ENCODE results near the gene CERS6. TPM values are rescaled to one million over a fixed set of nuclear protein-coding genes. Genes with fewer than 3 reads are reported as not detected.
"Not testable (repeated sequence)": the region's sequence is repeated elsewhere in the genome, so short reads cannot be mapped to it uniquely, and the experiment has no call there.

The CERS6 gene
- total RNA-seq, 4 donors from 2014 or later: 53.7 to 78.3 (median 63.8) TPM

DNA sequence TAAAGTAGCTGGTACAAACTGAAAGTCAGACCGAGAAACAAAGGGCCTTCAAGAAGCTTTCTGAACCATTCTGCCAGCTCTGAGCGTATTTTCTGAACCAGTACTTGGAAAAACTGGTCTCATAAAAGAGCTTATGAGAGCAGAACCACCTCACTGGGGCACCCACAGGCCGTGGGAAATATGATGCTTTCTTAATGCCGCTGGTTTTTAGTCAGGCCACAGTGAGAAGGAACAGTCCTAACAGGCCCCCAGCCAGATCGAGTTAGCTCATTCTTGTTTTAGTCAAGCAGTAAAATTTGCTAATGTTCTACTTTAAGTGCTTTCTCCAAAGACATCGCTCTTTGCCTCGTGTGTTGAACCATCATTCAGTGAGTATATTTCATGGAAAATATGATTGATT lies 333.7 kb downstream of the CERS6 start:
- intact Hi-C loops (cut with DNase I; ENCODE audit: low total_unique reads): no loop called here
- H3K4me3 ChIP-seq (ENCODE audit: low read depth, poor library complexity, severe bottlenecking): no peak overlapping the region
- no peak for TF ChIP-seq CTCF (IDR thresholded peaks at IDR 0.05)
- no peak for TF ChIP-seq POLR2A (IDR thresholded peaks at IDR 0.05)
- WGBS, 2 donors: 60 to 66% methylated on average over 7 of the region's 7 CpGs
- no peak for DNase-seq (ENCODE audit: low spot score in 2 of 2)

- H3K4me3 ChIP-seq (ENCODE audit: low read depth, poor library complexity, severe bottlenecking): no peak overlapping the region
- no peak for DNase-seq (ENCODE audit: low spot score in 2 of 2)
- WGBS, 2 donors: 81 to 85% methylated on average over 5 of the region's 5 CpGs
- intact Hi-C loops (cut with DNase I; ENCODE audit: low total_unique reads): no loop called here
- TF ChIP-seq CTCF (IDR thresholded peaks at IDR 0.05): no peak
- no peak for TF ChIP-seq POLR2A (IDR thresholded peaks at IDR 0.05)
Observed at GRCh38 chr2:168790226-168790902, 334.3 kb downstream of the CERS6 start.

DNA sequence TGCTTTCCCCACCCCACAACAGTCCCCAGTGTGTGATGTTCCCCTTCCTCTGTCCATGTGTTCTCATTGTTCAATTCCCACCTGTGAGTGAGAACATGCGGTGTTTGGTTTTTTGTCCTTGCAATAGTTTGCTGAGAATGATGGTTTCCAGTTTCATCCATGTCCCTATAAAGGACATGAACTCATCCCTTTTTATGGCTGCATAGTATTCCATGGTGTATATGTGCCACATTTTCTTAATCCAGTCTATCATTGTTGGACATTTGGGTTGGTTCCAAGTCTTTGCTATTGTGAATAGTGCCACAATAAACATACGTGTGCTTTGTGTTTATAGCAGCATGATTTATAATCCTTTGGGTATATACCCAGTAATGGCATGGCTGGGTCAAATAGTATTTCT lies 335.1 kb downstream of the CERS6 start:
- H3K4me3 ChIP-seq (ENCODE audit: low read depth, poor library complexity, severe bottlenecking); DNase-seq (ENCODE audit: low spot score in 2 of 2); intact Hi-C loops (cut with DNase I; ENCODE audit: low total_unique reads): not testable (repeated sequence)
- WGBS, 2 donors: 80 to 93% methylated on average over 2 of the region's 2 CpGs

DNA sequence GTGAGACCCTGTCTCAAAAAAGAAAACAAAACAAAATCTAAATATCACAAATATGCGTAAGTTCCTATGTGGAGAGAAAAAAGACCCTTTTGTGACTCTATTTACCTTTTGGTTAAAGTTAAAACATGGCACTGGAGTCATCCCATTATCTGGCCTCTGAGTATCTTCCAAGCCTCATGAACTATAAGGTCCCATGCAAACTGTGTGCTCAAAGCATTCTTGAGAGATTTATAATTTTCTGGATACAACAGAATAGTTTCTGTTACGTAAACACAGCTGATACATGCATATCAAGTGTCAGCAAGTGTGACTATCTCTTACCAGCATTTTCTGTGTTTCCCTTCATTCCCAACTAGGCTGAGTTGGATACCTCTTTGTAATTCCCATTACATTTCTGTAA lies 337.5 kb downstream of the CERS6 start:
- H3K4me3 ChIP-seq (ENCODE audit: low read depth, poor library complexity, severe bottlenecking): no peak overlapping the region
- WGBS, 2 donors: 52 to 76% methylated on average over 2 of the region's 2 CpGs
- intact Hi-C loops (cut with DNase I; ENCODE audit: low total_unique reads): no loop called here
- DNase-seq (ENCODE audit: low spot score in 2 of 2): no peak
- TF ChIP-seq POLR2A (IDR thresholded peaks at IDR 0.05) (no peak), CTCF (IDR thresholded peaks at IDR 0.05) (no peak)

GRCh38 chr2:168794968-168795367 lies 338.9 kb downstream of the CERS6 start:
- no peak overlapping the region for H3K4me3 ChIP-seq (ENCODE audit: low read depth, poor library complexity, severe bottlenecking)
- 67 to 69% methylated on average over 1 of the region's 1 CpG for WGBS, 2 donors
- intact Hi-C loops (cut with DNase I; ENCODE audit: low total_unique reads): no loop called here
- no peak for DNase-seq (ENCODE audit: low spot score in 2 of 2)
- no peak for TF ChIP-seq POLR2A (IDR thresholded peaks at IDR 0.05)
- no peak for TF ChIP-seq CTCF (IDR thresholded peaks at IDR 0.05)

- intact Hi-C loops (cut with DNase I; ENCODE audit: low total_unique reads): no loop called here
- WGBS, 2 donors: 77 to 87% methylated on average over 9 of the region's 9 CpGs
- DNase-seq (ENCODE audit: low spot score in 2 of 2): no peak
- no peak overlapping the region for H3K4me3 ChIP-seq (ENCODE audit: low read depth, poor library complexity, severe bottlenecking)
- TF ChIP-seq POLR2A (IDR thresholded peaks at IDR 0.05) (no peak), CTCF (IDR thresholded peaks at IDR 0.05) (no peak)
Observed at GRCh38 chr2:168796090-168796577, 340.1 kb downstream of the CERS6 start.
